ENCODE data around the gene ADCY4. TPM values are rescaled to one million over a fixed set of nuclear protein-coding genes. Genes with fewer than 3 reads are reported as not detected.
A peak's percentile ranks its signal among the peaks of the same experiment; 100 is the strongest.
"Not testable (repeated sequence)": the region's sequence is repeated elsewhere in the genome, so short reads cannot be mapped to it uniquely, and the experiment has no call there.

ADCY4 gene
- total RNA-seq, 1 experiment from 2014 or later: 3.4 TPM

DNA sequence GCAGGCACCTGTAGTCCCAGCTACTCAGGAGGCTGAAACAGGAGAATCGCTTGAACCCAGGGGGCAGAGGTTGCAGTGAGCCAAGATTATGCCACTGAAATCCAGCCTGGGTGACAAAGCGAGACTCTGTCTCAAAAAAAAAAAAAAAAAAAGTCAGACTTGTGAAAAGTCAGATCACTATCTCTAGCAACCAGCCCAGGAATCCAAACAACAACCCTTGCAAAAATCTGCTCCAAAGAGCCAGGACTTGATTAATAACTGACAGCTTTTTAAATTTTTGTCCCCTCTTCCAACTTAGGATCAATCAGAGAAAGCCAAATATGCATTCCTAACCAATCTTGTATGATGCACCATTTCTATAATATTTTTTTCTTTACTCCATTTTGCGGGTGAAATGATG, 25.4 kb upstream of the ADCY4 start:
- Mint-ChIP-seq H3K27ac (ENCODE audit: unreplicated experiment) (no peak overlapping the region), H3K4me1 (ENCODE audit: low read depth, unreplicated experiment) (peaks cover 4% of the 10 kb centered on the region), H3K36me3 (ENCODE audit: insufficient read depth, unreplicated experiment) (no peaks in the 10 kb centered on the region), H3K9me3 (ENCODE audit: low read depth, unreplicated experiment) (no peaks in the 10 kb centered on the region), H3K27me3 (ENCODE audit: unreplicated experiment) (no peaks in the 10 kb centered on the region), H3K4me3 (ENCODE audit: low read depth, unreplicated experiment) (no peak overlapping the region)
- CTCF ChIA-PET: no interaction called here
- TF ChIP-seq, protein P1, sequence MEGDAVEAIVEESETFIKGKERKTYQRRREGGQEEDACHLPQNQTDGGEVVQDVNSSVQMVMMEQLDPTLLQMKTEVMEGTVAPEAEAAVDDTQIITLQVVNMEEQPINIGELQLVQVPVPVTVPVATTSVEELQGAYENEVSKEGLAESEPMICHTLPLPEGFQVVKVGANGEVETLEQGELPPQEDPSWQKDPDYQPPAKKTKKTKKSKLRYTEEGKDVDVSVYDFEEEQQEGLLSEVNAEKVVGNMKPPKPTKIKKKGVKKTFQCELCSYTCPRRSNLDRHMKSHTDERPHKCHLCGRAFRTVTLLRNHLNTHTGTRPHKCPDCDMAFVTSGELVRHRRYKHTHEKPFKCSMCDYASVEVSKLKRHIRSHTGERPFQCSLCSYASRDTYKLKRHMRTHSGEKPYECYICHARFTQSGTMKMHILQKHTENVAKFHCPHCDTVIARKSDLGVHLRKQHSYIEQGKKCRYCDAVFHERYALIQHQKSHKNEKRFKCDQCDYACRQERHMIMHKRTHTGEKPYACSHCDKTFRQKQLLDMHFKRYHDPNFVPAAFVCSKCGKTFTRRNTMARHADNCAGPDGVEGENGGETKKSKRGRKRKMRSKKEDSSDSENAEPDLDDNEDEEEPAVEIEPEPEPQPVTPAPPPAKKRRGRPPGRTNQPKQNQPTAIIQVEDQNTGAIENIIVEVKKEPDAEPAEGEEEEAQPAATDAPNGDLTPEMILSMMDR (IDR thresholded peaks at IDR 0.05; ENCODE audit: unreplicated experiment): no peak
- no peak for DNase-seq
- intact Hi-C loops (cut with micrococcal nuclease; ENCODE audit: unreplicated experiment): no loop called here
- BruUV-seq (replicated peaks): no TSS peak

- DNase-seq: no peak
- Mint-ChIP-seq H3K36me3 (ENCODE audit: insufficient read depth, unreplicated experiment) (no peaks in the 10 kb centered on the region), H3K27ac (ENCODE audit: unreplicated experiment) (no peak overlapping the region), H3K4me3 (ENCODE audit: low read depth, unreplicated experiment) (no peak overlapping the region), H3K9me3 (ENCODE audit: low read depth, unreplicated experiment) (no peaks in the 10 kb centered on the region), H3K27me3 (ENCODE audit: unreplicated experiment) (no peaks in the 10 kb centered on the region), H3K4me1 (ENCODE audit: low read depth, unreplicated experiment) (peaks cover 20% of the 10 kb centered on the region)
- no TSS peak for BruUV-seq (replicated peaks)
- CTCF ChIA-PET: no interaction called here
- intact Hi-C loops (cut with micrococcal nuclease; ENCODE audit: unreplicated experiment): no loop called here
- TF ChIP-seq, protein P1 (IDR thresholded peaks at IDR 0.05; ENCODE audit: unreplicated experiment): no peak
These were observed 21.3 kb upstream of the ADCY4 start for GRCh38 chr14:24356208-24356607.

DNA sequence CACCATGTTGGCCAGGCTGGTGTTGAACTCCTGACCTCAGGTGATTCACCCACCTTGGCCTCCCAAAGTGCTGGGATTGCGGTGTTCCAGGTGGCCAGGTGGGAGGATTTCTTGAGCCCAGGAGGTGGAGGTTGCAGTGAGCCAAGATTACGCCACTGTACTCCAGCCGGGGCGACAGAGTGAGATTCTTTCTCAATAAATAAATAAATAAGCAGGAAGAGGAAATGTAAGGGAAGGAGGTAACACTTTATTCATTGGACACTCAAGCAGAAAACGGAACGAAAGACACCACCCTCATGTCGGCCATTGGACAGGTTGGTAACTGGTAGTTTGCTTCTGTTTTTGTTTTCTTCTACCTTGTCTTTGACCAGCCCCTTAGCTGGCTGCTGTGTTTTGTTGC, 20.1 kb upstream of the ADCY4 start:
- BruUV-seq (replicated peaks): no TSS peak
- intact Hi-C loops (cut with micrococcal nuclease; ENCODE audit: unreplicated experiment): no loop called here
- peaks cover 8% of the 10 kb centered on the region for H3K27me3 Mint-ChIP-seq (ENCODE audit: unreplicated experiment)
- peaks cover 20% of the 10 kb centered on the region for H3K4me1 Mint-ChIP-seq (ENCODE audit: low read depth, unreplicated experiment)
- no peak overlapping the region for H3K4me3 Mint-ChIP-seq (ENCODE audit: low read depth, unreplicated experiment)
- TF ChIP-seq, protein P1 (IDR thresholded peaks at IDR 0.05; ENCODE audit: unreplicated experiment): no peak
- H3K36me3 Mint-ChIP-seq (ENCODE audit: insufficient read depth, unreplicated experiment): no peaks in the 10 kb centered on the region
- no peaks in the 10 kb centered on the region for H3K9me3 Mint-ChIP-seq (ENCODE audit: low read depth, unreplicated experiment)
- CTCF ChIA-PET: no interaction called here
- no peak for DNase-seq
- no peak overlapping the region for H3K27ac Mint-ChIP-seq (ENCODE audit: unreplicated experiment)

GRCh38 chr14:24354482-24354825, 19.6 kb upstream of the ADCY4 start:
- H3K27me3 Mint-ChIP-seq (ENCODE audit: unreplicated experiment): peaks cover 14% of the 10 kb centered on the region
- peaks cover 20% of the 10 kb centered on the region for H3K4me1 Mint-ChIP-seq (ENCODE audit: low read depth, unreplicated experiment)
- peak overlapping the region; percentile 46 for H3K27ac Mint-ChIP-seq (ENCODE audit: unreplicated experiment)
- BruUV-seq (replicated peaks); DNase-seq; H3K36me3 Mint-ChIP-seq (ENCODE audit: insufficient read depth, unreplicated experiment); CTCF ChIA-PET; H3K9me3 Mint-ChIP-seq (ENCODE audit: low read depth, unreplicated experiment); intact Hi-C loops (cut with micrococcal nuclease; ENCODE audit: unreplicated experiment): not testable (repeated sequence)
- peak overlapping the region; percentile 22 for H3K4me3 Mint-ChIP-seq (ENCODE audit: low read depth, unreplicated experiment)

DNA sequence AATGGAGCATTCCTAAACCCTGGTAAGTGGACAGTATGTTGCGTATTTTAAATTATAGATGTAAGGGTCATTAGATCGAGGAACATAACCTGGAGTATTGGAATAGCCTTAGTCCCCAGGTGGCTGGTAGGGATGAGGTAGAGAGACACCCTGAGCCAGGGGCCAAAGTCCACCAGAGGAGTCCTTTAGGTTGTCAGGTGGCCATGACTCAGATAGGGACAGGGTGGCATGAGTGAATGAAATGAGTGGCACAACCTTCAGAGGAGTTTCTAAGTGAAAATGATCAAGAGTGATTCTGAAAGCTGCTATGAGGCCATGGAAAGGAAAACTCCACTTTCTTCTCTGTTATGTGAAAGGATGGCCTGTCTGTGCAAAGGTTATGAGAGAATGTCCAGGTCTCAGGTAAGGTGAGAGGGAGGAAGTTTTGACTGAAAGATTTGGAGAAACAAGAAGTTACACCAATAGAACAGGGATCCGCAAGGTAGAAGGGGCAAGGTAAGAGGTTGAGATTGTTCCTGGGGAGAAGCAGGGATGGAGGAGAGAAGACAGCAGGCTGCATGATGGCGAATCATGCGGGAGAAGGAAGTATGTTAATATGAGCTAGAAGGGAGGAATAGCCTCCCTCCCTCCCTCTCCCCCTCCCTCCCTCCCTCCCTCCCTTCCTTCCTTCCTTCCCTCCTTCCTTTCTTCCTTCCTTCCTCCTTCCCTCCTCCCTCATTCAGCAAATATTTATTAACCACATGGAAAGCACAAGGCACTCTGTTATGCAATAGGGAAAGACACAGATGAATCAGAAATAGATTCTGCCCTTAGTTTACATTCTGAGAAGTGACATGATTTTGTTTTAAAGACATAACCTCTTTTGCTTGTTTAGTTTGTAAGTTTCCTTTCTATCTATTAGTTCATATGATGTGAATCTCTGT, 18.9 kb upstream of the ADCY4 start:
- Mint-ChIP-seq H3K4me1 (ENCODE audit: low read depth, unreplicated experiment) (peaks cover 20% of the 10 kb centered on the region), H3K27me3 (ENCODE audit: unreplicated experiment) (peaks cover 20% of the 10 kb centered on the region), H3K9me3 (ENCODE audit: low read depth, unreplicated experiment) (no peaks in the 10 kb centered on the region), H3K4me3 (ENCODE audit: low read depth, unreplicated experiment) (peak overlapping the region; percentile 22), H3K27ac (ENCODE audit: unreplicated experiment) (peak overlapping the region; percentile 46), H3K36me3 (ENCODE audit: insufficient read depth, unreplicated experiment) (no peaks in the 10 kb centered on the region)
- no TSS peak for BruUV-seq (replicated peaks)
- intact Hi-C loops (cut with micrococcal nuclease; ENCODE audit: unreplicated experiment): no loop called here
- CTCF ChIA-PET: no interaction called here
- TF ChIP-seq, protein P1 (IDR thresholded peaks at IDR 0.05; ENCODE audit: unreplicated experiment): no peak
- DNase-seq: no peak
